Inflammatory macrophage treated with lipopolysaccharide for 1 hour (primary cell): Measurements from ENCODE around the gene ANO10.
"Not testable (repeated sequence)": the region's sequence is repeated elsewhere in the genome, so short reads cannot be mapped to it uniquely, and the experiment has no call there.

Source experiments
- DNase-seq, 2 donors: peaks; one replicate each; pipeline ENCODE4 v3.0.0-alpha.2; 2020 to 2022

ANO10 gene

GRCh38 chr3:43624619-43625305 lies 3.0 kb upstream of the ANO10 start:
- no peak for DNase-seq

GRCh38 chr3:43620831-43621655 lies 768 bp downstream of the ANO10 start:
- DNase-seq, result peak in 1 of 2 donors; percentile 4

GRCh38 chr3:43619588-43619987 lies 2.2 kb downstream of the ANO10 start:
- DNase-seq, result no peak

GRCh38 chr3:43618142-43618541 lies 3.7 kb downstream of the ANO10 start:
- no peak for DNase-seq

- DNase-seq, result no peak
Observed at GRCh38 chr3:43616034-43616433, 5.8 kb downstream of the ANO10 start.

GRCh38 chr3:43615133-43615532 lies 6.7 kb downstream of the ANO10 start:
- no peak for DNase-seq

- DNase-seq, result no peak
Observed at GRCh38 chr3:43613976-43614375, 7.8 kb downstream of the ANO10 start.

GRCh38 chr3:43612419-43612818 lies 9.4 kb downstream of the ANO10 start:
- no peak for DNase-seq

- DNase-seq, result no peak
Observed at GRCh38 chr3:43609406-43609805, 12.4 kb downstream of the ANO10 start.

- peak; percentile 56 to 71 for DNase-seq
Observed at GRCh38 chr3:43608751-43609150, 13.1 kb downstream of the ANO10 start.

- no peak for DNase-seq
Observed at GRCh38 chr3:43606284-43606683, 15.5 kb downstream of the ANO10 start.

- DNase-seq, result not testable (repeated sequence)
Observed at GRCh38 chr3:43599959-43600358, 21.9 kb downstream of the ANO10 start.

GRCh38 chr3:43597961-43598360 lies 23.9 kb downstream of the ANO10 start:
- DNase-seq, result peak; percentile 29 to 64

- not testable (repeated sequence) for DNase-seq
Observed at GRCh38 chr3:43596178-43596577, 25.6 kb downstream of the ANO10 start.

GRCh38 chr3:43595280-43595679 lies 26.5 kb downstream of the ANO10 start:
- DNase-seq, result not testable (repeated sequence)

- not testable (repeated sequence) for DNase-seq
Observed at GRCh38 chr3:43593588-43593987, 28.2 kb downstream of the ANO10 start.

- not testable (repeated sequence) for DNase-seq
Observed at GRCh38 chr3:43591866-43592265, 29.9 kb downstream of the ANO10 start.

- peak; percentile 28 to 39 for DNase-seq
Observed at GRCh38 chr3:43587303-43587702, 34.5 kb downstream of the ANO10 start.

GRCh38 chr3:43584043-43584826 lies 37.6 kb downstream of the ANO10 start:
- no peak for DNase-seq

GRCh38 chr3:43583481-43583880 lies 38.3 kb downstream of the ANO10 start:
- DNase-seq, result no peak

GRCh38 chr3:43582866-43583265 lies 38.9 kb downstream of the ANO10 start:
- DNase-seq, result peak; percentile 6 to 23

- DNase-seq, result peak; percentile 18 to 31
Observed at GRCh38 chr3:43581343-43581742, 40.5 kb downstream of the ANO10 start.

- no peak for DNase-seq
Observed at GRCh38 chr3:43580181-43580580, 41.6 kb downstream of the ANO10 start.
